ENCODE measurements around the gene POLD3.

Gene POLD3

GRCh38 chr11:74689666-74690065 lies 97.3 kb downstream of the POLD3 start:
- Histone ChIP-seq H3K27me3 (ENCODE audit: insufficient read depth, insufficient read length) (no peaks in the 10 kb centered on the region), H3K36me3 (ENCODE audit: insufficient read depth, insufficient read length, low read length) (no peaks in the 10 kb centered on the region), H3K9ac (ENCODE audit: insufficient read length, low read depth) (no peak overlapping the region), H3K4me1 (ENCODE audit: insufficient read depth, insufficient read length) (no peaks in the 10 kb centered on the region), H3K9me3 (ENCODE audit: insufficient read depth, low read length) (no peaks in the 10 kb centered on the region), H3K4me3 (ENCODE audit: insufficient read length, low read depth) (no peak overlapping the region)
- DNase-seq (ENCODE audit: low read depth, low spot score), result no peak
- no peak for TF ChIP-seq SUZ12 (IDR thresholded peaks at IDR 0.05; ENCODE audit: extremely low read depth, insufficient read depth, insufficient read length)
- no peak for TF ChIP-seq ZNF274 (IDR thresholded peaks at IDR 0.05; ENCODE audit: low read depth, low read length)
- no peak for TF ChIP-seq YY1 (IDR thresholded peaks at IDR 0.05; ENCODE audit: insufficient read depth, insufficient read length)

- H3K4me1 ChIP-seq (ENCODE audit: insufficient read depth, insufficient read length), result peaks cover 2% of the 10 kb centered on the region
- H3K27me3 ChIP-seq (ENCODE audit: insufficient read depth, insufficient read length), result no peaks in the 10 kb centered on the region
- no peak overlapping the region for H3K4me3 ChIP-seq (ENCODE audit: insufficient read length, low read depth)
- TF ChIP-seq ZNF274 (IDR thresholded peaks at IDR 0.05; ENCODE audit: low read depth, low read length) (no peak), SUZ12 (IDR thresholded peaks at IDR 0.05; ENCODE audit: extremely low read depth, insufficient read depth, insufficient read length) (no peak), YY1 (IDR thresholded peaks at IDR 0.05; ENCODE audit: insufficient read depth, insufficient read length) (no peak)
- no peaks in the 10 kb centered on the region for H3K9me3 ChIP-seq (ENCODE audit: insufficient read depth, low read length)
- no peak for DNase-seq (ENCODE audit: low read depth, low spot score)
- no peak overlapping the region for H3K9ac ChIP-seq (ENCODE audit: insufficient read length, low read depth)
- no peaks in the 10 kb centered on the region for H3K36me3 ChIP-seq (ENCODE audit: insufficient read depth, insufficient read length, low read length)
Measured at GRCh38 chr11:74691755-74692154, 99.4 kb downstream of the POLD3 start.

Measured in NT2/D1 (cell line).